Breast epithelium (tissue), 3 donors: ENCODE results near the gene LIPA.

Experiments
- POLR2A ChIP-seq: fragments of 450-650 bp; IDR thresholded peaks from one replicate; pipeline ENCODE4 v1.6.1; 2016; ENCODE audit warnings: antibody characterized with exemption, mild to moderate bottlenecking, moderate library complexity
- POLR2AphosphoS5 ChIP-seq, 3 donors: sonication (generic); formaldehyde crosslinking; IDR thresholded peaks; one replicate each; pipeline ENCODE4 v1.6.1; 2017; ENCODE audit warnings: antibody characterized with exemption in 3 of 3
- TF ChIP-seq, protein P1 (sequence below), 3 donors: fragments of 450-650 bp; IDR thresholded peaks; one replicate each; pipeline ENCODE4 v1.5.1; 2016 to 2017; ENCODE audit warnings: antibody characterized with exemption in 3 of 3, mild to moderate bottlenecking in 3 of 3, moderate library complexity in 3 of 3

DNA sequence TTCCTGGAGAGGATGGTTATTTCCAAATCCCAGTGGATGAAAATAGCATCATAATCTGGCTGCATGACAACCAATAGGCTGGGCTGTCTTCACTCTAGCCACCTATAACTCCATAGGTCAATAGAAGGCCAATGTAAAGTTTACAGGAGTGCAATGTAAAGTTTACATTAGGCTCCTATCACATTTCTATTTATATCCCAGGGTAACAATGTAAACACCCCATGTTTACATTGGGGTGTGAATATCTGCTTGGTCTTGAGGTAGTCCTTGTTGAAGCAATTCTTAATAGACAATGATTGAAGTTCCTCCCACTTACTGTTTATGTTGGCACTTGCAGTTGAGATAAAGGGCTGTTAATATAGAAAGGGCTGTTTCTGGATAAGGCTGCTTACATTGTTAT lies 65.9 kb downstream of the LIPA start:
- TF ChIP-seq, protein P1, sequence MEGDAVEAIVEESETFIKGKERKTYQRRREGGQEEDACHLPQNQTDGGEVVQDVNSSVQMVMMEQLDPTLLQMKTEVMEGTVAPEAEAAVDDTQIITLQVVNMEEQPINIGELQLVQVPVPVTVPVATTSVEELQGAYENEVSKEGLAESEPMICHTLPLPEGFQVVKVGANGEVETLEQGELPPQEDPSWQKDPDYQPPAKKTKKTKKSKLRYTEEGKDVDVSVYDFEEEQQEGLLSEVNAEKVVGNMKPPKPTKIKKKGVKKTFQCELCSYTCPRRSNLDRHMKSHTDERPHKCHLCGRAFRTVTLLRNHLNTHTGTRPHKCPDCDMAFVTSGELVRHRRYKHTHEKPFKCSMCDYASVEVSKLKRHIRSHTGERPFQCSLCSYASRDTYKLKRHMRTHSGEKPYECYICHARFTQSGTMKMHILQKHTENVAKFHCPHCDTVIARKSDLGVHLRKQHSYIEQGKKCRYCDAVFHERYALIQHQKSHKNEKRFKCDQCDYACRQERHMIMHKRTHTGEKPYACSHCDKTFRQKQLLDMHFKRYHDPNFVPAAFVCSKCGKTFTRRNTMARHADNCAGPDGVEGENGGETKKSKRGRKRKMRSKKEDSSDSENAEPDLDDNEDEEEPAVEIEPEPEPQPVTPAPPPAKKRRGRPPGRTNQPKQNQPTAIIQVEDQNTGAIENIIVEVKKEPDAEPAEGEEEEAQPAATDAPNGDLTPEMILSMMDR (IDR thresholded peaks at IDR 0.05) = no peak
- TF ChIP-seq POLR2A (no peak), POLR2AphosphoS5 (IDR thresholded peaks at IDR 0.05) (no peak)
